GM18867 (cell line): ENCODE measurements around the gene AMBRA1.
A peak's percentile ranks its signal among the peaks of the same experiment; 100 is the strongest.

ENCODE experiments used
- ATAC-seq: cut with Tn5 transposase; IDR thresholded peaks from one replicate; pipeline ENCODE4 v1.9.1; 2021; ENCODE audit warnings: mild to moderate bottlenecking, moderate library complexity; ENCODE audit not compliant: unreplicated experiment

Gene AMBRA1

GRCh38 chr11:46408407-46408986, 185.3 kb downstream of the AMBRA1 start:
- no peak for ATAC-seq

- ATAC-seq = no peak
Measured at GRCh38 chr11:46407635-46408034, 186.2 kb downstream of the AMBRA1 start.

- no peak for ATAC-seq
Measured at GRCh38 chr11:46404476-46405017, 189.3 kb downstream of the AMBRA1 start.

GRCh38 chr11:46402957-46403902, 190.6 kb downstream of the AMBRA1 start:
- ATAC-seq = no peak

- no peak for ATAC-seq
Measured at GRCh38 chr11:46397526-46397925, 196.3 kb downstream of the AMBRA1 start.

- ATAC-seq = no peak
Measured at GRCh38 chr11:46393759-46394158, 200.1 kb downstream of the AMBRA1 start.

- ATAC-seq = no peak
Measured at GRCh38 chr11:46393231-46393616, 200.6 kb downstream of the AMBRA1 start.

- ATAC-seq = peak; percentile 64
Measured at GRCh38 chr11:46392421-46393230, 201.2 kb downstream of the AMBRA1 start.

- no peak for ATAC-seq
Measured at GRCh38 chr11:46391578-46392420, 202.0 kb downstream of the AMBRA1 start, which contains the start of gene CHRM4. Gene CHRM4, minus strand, starts transcription at chr11:46391776. Its CDS starts 5,219 bp downstream, at chr11:46386557.

GRCh38 chr11:46391186-46391577, 202.6 kb downstream of the AMBRA1 start:
- ATAC-seq = no peak

- ATAC-seq = no peak
Measured at GRCh38 chr11:46390331-46391171, 203.3 kb downstream of the AMBRA1 start.

GRCh38 chr11:46389450-46390330, 204.1 kb downstream of the AMBRA1 start:
- peak; percentile 57 for ATAC-seq

- ATAC-seq = no peak
Measured at GRCh38 chr11:46388619-46389449, 205.0 kb downstream of the AMBRA1 start.

- ATAC-seq = no peak
Measured at GRCh38 chr11:46387919-46388618, 205.8 kb downstream of the AMBRA1 start.

- ATAC-seq = no peak
Measured at GRCh38 chr11:46387456-46387855, 206.4 kb downstream of the AMBRA1 start.

GRCh38 chr11:46386674-46387073, 207.1 kb downstream of the AMBRA1 start:
- no peak for ATAC-seq
